NCI-H1105 (cell line): ENCODE measurements around the gene PTPRZ1.

Experiments used
- DNase-seq: peaks from one replicate; lab custom pipeline; 2025; lab: John Stamatoyannopoulos, UW

Gene PTPRZ1

GRCh38 chr7:121891731-121892130 lies 18.8 kb downstream of the PTPRZ1 start:
- no peak for DNase-seq

GRCh38 chr7:121901026-121901425 lies 28.1 kb downstream of the PTPRZ1 start:
- DNase-seq, result no peak

- DNase-seq, result no peak
These were observed 31.2 kb downstream of the PTPRZ1 start for GRCh38 chr7:121904120-121904519.

- DNase-seq, result no peak
These were observed 35.1 kb downstream of the PTPRZ1 start for GRCh38 chr7:121908042-121908441.

- DNase-seq, result no peak
These were observed 36.9 kb downstream of the PTPRZ1 start for GRCh38 chr7:121909716-121910345.

GRCh38 chr7:121913947-121914675 lies 41.1 kb downstream of the PTPRZ1 start:
- DNase-seq, result no peak

GRCh38 chr7:121914676-121915279 lies 41.8 kb downstream of the PTPRZ1 start:
- DNase-seq, result no peak

GRCh38 chr7:121916211-121916610 lies 43.2 kb downstream of the PTPRZ1 start:
- DNase-seq, result peak; percentile 84

- no peak for DNase-seq
These were observed 47.0 kb downstream of the PTPRZ1 start for GRCh38 chr7:121919986-121920385.

GRCh38 chr7:121924269-121925186 lies 51.6 kb downstream of the PTPRZ1 start:
- no peak for DNase-seq

- DNase-seq, result no peak
These were observed 58.4 kb downstream of the PTPRZ1 start for GRCh38 chr7:121931149-121931902.

- DNase-seq, result no peak
These were observed 59.8 kb downstream of the PTPRZ1 start for GRCh38 chr7:121932768-121933167.

GRCh38 chr7:121936951-121937623 lies 64.1 kb downstream of the PTPRZ1 start:
- DNase-seq, result no peak

GRCh38 chr7:121938429-121938996 lies 65.6 kb downstream of the PTPRZ1 start:
- DNase-seq, result no peak

- DNase-seq, result no peak
These were observed 68.0 kb downstream of the PTPRZ1 start for GRCh38 chr7:121940918-121941317.

- DNase-seq, result no peak
These were observed 68.9 kb downstream of the PTPRZ1 start for GRCh38 chr7:121941830-121942229.

GRCh38 chr7:121945066-121945465 lies 72.1 kb downstream of the PTPRZ1 start:
- no peak for DNase-seq

- DNase-seq, result no peak
These were observed 72.7 kb downstream of the PTPRZ1 start for GRCh38 chr7:121945480-121946236.

GRCh38 chr7:121953164-121953563 lies 80.2 kb downstream of the PTPRZ1 start:
- DNase-seq, result no peak

GRCh38 chr7:121953601-121954000 lies 80.6 kb downstream of the PTPRZ1 start:
- DNase-seq, result no peak
